H1 (cell line): ENCODE results near the gene NANOS2. TPM values are rescaled to one million over a fixed set of nuclear protein-coding genes. Genes with fewer than 3 reads are reported as not detected.

Experiments
- CTCF ChIA-PET: fragments of 300-600 bp; sonication (Branson Sonifier 250); formaldehyde crosslinking; loops from one replicate; lab custom pipeline; 2021; ENCODE audit not compliant: partially characterized antibody; lab: Charles Lee
- POLR2A ChIA-PET: fragments of 300-600 bp; sonication (Branson Sonifier 250); formaldehyde crosslinking; loops from one replicate; lab custom pipeline; 2021; ENCODE audit warnings: inconsistent platforms; ENCODE audit not compliant: partially characterized antibody; lab: Charles Lee
- DNase-seq, 2 experiments: peaks; one replicate each; pipeline versions ENCODE4 v3.0.0 to v3.0.0-alpha.2; 2010 to 2022; ENCODE audit warnings: low spot score in 2 of 2, low read depth in 1 of 2, mixed read lengths in 1 of 2
- FAIRE-seq: peaks from 2 replicates; lab custom pipeline; 2011; peaks lifted over from hg19 to GRCh38; lab: Jason Lieb, UNC
- H2AFZ ChIP-seq: 2 replicates; pipeline ENCODE4 v1.8.1; 2012; ENCODE audit warnings: low read length, inconsistent platforms
- H2AK5ac ChIP-seq: 2 replicates; pipeline ENCODE4 v1.6.1; 2013; ENCODE audit warnings: low read depth, low read length
- H2BK120ac ChIP-seq: replicated peaks from 2 replicates; pipeline ENCODE3; 2013; ENCODE audit warnings: low read depth, low read length, inconsistent platforms
- H2BK12ac ChIP-seq: 2 replicates; pipeline ENCODE4 v1.6.1; 2013; ENCODE audit warnings: low read depth, low read length
- H2BK15ac ChIP-seq: 2 replicates; pipeline ENCODE4 v1.6.1; 2013; ENCODE audit warnings: low read length
- H2BK20ac ChIP-seq: 2 replicates; pipeline ENCODE4 v1.6.1; 2013; ENCODE audit warnings: low read length
- H2BK5ac ChIP-seq: 2 replicates; pipeline ENCODE4 v1.6.1; 2013; ENCODE audit warnings: low read depth, low read length
- H3K14ac ChIP-seq: 2 replicates; pipeline ENCODE4 v1.6.1; 2013; ENCODE audit warnings: inconsistent platforms; ENCODE audit not compliant: insufficient read length
- H3K18ac ChIP-seq: 2 replicates; pipeline ENCODE4 v1.6.1; 2013; ENCODE audit warnings: low read length; ENCODE audit errors: extremely low read depth
- H3K23ac ChIP-seq: 2 replicates; pipeline ENCODE4 v1.6.1; 2013; ENCODE audit warnings: inconsistent platforms; ENCODE audit not compliant: insufficient read length
- H3K23me2 ChIP-seq: 2 replicates; pipeline ENCODE4 v1.6.1; 2013; ENCODE audit warnings: low read depth, low read length
- H3K27ac ChIP-seq: 2 replicates; pipeline ENCODE4 v1.6.1; 2011; ENCODE audit warnings: low read depth, low read length, inconsistent platforms
- H3K27me3 ChIP-seq, 4 experiments: replicated peaks in 1 of 4; 1 replicate in 1 of 4; 2 replicates in 3 of 4; pipeline versions ENCODE4 v1.6.1 to v1.8.1; 2011 to 2013; ENCODE audit warnings: low read length in 3 of 4, mild to moderate bottlenecking in 3 of 4, inconsistent platforms in 2 of 4, mixed read lengths in 2 of 4, moderate library complexity in 1 of 4; ENCODE audit not compliant: control insufficient read depth in 3 of 4, insufficient read depth in 3 of 4; ENCODE audit errors: extremely low read depth in 1 of 4
- H3K36me3 ChIP-seq, 4 experiments: 2 replicates each; pipeline versions ENCODE4 v1.6.1 to v1.8.1; 2011 to 2013; ENCODE audit warnings: mild to moderate bottlenecking in 4 of 4, low read length in 3 of 4, moderate library complexity in 2 of 4, control low read depth in 1 of 4, inconsistent platforms in 1 of 4; ENCODE audit not compliant: insufficient read depth in 4 of 4, control insufficient read depth in 2 of 4
- H3K4ac ChIP-seq: replicated peaks from 2 replicates; pipeline ENCODE3; 2013; ENCODE audit warnings: low read length, low read depth, mixed read lengths, inconsistent platforms; ENCODE audit not compliant: insufficient read length
- H3K4me1 ChIP-seq, 4 experiments: replicated peaks in 1 of 4; 1 replicate in 1 of 4; 2 replicates in 3 of 4; pipeline versions ENCODE4 v1.6.1 to v1.8.1; 2011 to 2013; ENCODE audit warnings: low read length in 3 of 4, inconsistent platforms in 2 of 4, mixed read lengths in 1 of 4; ENCODE audit not compliant: insufficient read depth in 4 of 4, control insufficient read depth in 3 of 4
- H3K4me2 ChIP-seq, 2 experiments: 2 replicates each; pipeline versions ENCODE4 v1.6.1 to v1.8.1; 2011 to 2013; ENCODE audit warnings: low read depth in 2 of 2, low read length in 2 of 2, control low read depth in 1 of 2, inconsistent platforms in 1 of 2, mild to moderate bottlenecking in 1 of 2; ENCODE audit not compliant: insufficient read depth in 1 of 2
- H3K4me3 ChIP-seq, 4 experiments: fragments of 200-600, 300-600 bp in 1 of 4; sonication (generic), shearing (Covaris generic), sonication (Bioruptor Twin) in 1 of 4; 2 replicates each; pipeline versions ENCODE4 v1.5.1 to v1.8.1; 2011 to 2016; ENCODE audit warnings: low read length in 4 of 4, low read depth in 3 of 4, control low read depth in 2 of 4, inconsistent platforms in 2 of 4, mild to moderate bottlenecking in 2 of 4, mixed read lengths in 1 of 4, moderate library complexity in 1 of 4; ENCODE audit not compliant: insufficient read depth in 2 of 4; ENCODE audit errors: extremely low read depth in 1 of 4
- H3K56ac ChIP-seq: replicated peaks from 2 replicates; pipeline ENCODE3; 2013; ENCODE audit warnings: low read depth, mild to moderate bottlenecking, mixed read lengths, low read length, inconsistent platforms; ENCODE audit not compliant: insufficient read length
- H3K79me1 ChIP-seq: 2 replicates; pipeline ENCODE4 v1.6.1; 2013; ENCODE audit warnings: low read depth, low read length, control low read depth
- H3K79me2 ChIP-seq, 2 experiments: 2 replicates each; pipeline versions ENCODE4 v1.6.1 to v1.8.1; 2012 to 2013; ENCODE audit warnings: low read length in 2 of 2, mild to moderate bottlenecking in 2 of 2, inconsistent platforms in 1 of 2; ENCODE audit not compliant: insufficient read depth in 2 of 2, control insufficient read depth in 1 of 2
- H3K9ac ChIP-seq, 4 experiments: replicated peaks in 1 of 4; 1 replicate in 1 of 4; 2 replicates in 3 of 4; pipeline versions ENCODE4 v1.6.1 to v1.8.1; 2011 to 2013; ENCODE audit warnings: low read depth in 3 of 4, low read length in 3 of 4, control low read depth in 2 of 4, mild to moderate bottlenecking in 2 of 4, moderate library complexity in 2 of 4, inconsistent platforms in 1 of 4; ENCODE audit errors: extremely low read depth in 1 of 4
- H3K9me3 ChIP-seq, 2 experiments: 2 replicates each; pipeline versions ENCODE4 v1.6.1 to v1.8.1; 2012 to 2013; ENCODE audit warnings: mild to moderate bottlenecking in 2 of 2, moderate library complexity in 2 of 2, control low read depth in 1 of 2, inconsistent platforms in 1 of 2, low read depth in 1 of 2, low read length in 1 of 2, mixed read lengths in 1 of 2; ENCODE audit not compliant: insufficient read depth in 2 of 2
- H4K20me1 ChIP-seq, 2 experiments: replicated peaks in 1 of 2; 2 replicates each; pipeline versions ENCODE3 to v1.8.1; 2011 to 2013; ENCODE audit warnings: inconsistent platforms in 2 of 2, low read length in 2 of 2, mild to moderate bottlenecking in 1 of 2; ENCODE audit not compliant: insufficient read depth in 2 of 2, control insufficient read depth in 1 of 2
- H4K5ac ChIP-seq: 2 replicates; pipeline ENCODE4 v1.6.1; 2013; ENCODE audit warnings: low read length, low read depth, mixed read lengths, inconsistent platforms; ENCODE audit not compliant: insufficient read length
- H4K8ac ChIP-seq: 2 replicates; pipeline ENCODE4 v1.8.0; 2013; ENCODE audit warnings: mild to moderate bottlenecking, moderate library complexity, low read length, inconsistent platforms; ENCODE audit not compliant: insufficient read depth; ENCODE audit errors: extremely low read depth
- H4K91ac ChIP-seq: replicated peaks from 2 replicates; pipeline ENCODE3; 2013; ENCODE audit warnings: low read length, mixed read lengths, inconsistent platforms; ENCODE audit not compliant: insufficient read length
- ASH2L ChIP-seq: fragments of 200-600, 300-600 bp; sonication (generic); IDR thresholded peaks from one replicate; pipeline ENCODE4 v1.7.1; 2017; ENCODE audit warnings: low read length
- E2F6 ChIP-seq: IDR thresholded peaks from 2 replicates; pipeline ENCODE4 v1.6.1; 2012; ENCODE audit warnings: inconsistent platforms
- EGR1 ChIP-seq: IDR thresholded peaks from 2 replicates; pipeline ENCODE4 v1.6.1; 2011; ENCODE audit warnings: low read depth, low read length, borderline replicate concordance
- EZH2 ChIP-seq: fragments of 200-600 bp; sonication (generic); IDR thresholded peaks from 2 replicates; pipeline ENCODE4 v1.7.1; 2012; ENCODE audit warnings: low read depth, mild to moderate bottlenecking, moderate library complexity, low read length, inconsistent platforms; ENCODE audit not compliant: severe bottlenecking
- GABPA ChIP-seq: IDR thresholded peaks from 2 replicates; pipeline ENCODE4 v1.6.1; 2011; ENCODE audit warnings: mild to moderate bottlenecking, low read length, moderate library complexity, borderline replicate concordance; ENCODE audit not compliant: insufficient read depth
- KDM4A ChIP-seq: IDR thresholded peaks from one replicate; pipeline ENCODE4 v1.7.1; 2012; ENCODE audit warnings: low read depth, mild to moderate bottlenecking, moderate library complexity, low read length, inconsistent platforms; ENCODE audit not compliant: severe bottlenecking
- SIN3A ChIP-seq, 2 experiments: IDR thresholded peaks in 1 of 2; conservative IDR thresholded peaks in 1 of 2; 2 replicates each; pipeline ENCODE4 v1.6.1; 2011 to 2012; ENCODE audit warnings: low read length in 2 of 2, improper control_type of control experiment in 1 of 2, low read depth in 1 of 2, mild to moderate bottlenecking in 1 of 2
- TEAD4 ChIP-seq: IDR thresholded peaks from 2 replicates; pipeline ENCODE4 v1.6.1; 2012; ENCODE audit warnings: low read depth, low read length, inconsistent platforms, mixed read lengths
- YY1 ChIP-seq: IDR thresholded peaks from 2 replicates; pipeline ENCODE4 v1.6.1; 2011; ENCODE audit warnings: low read depth, mild to moderate bottlenecking, low read length
- WGBS, 2 experiments: shearing (Covaris generic) in 1 of 2; methylation state at CpG; one replicate each; pipeline versions ENCODE4 v1.1.6 to v1.1.7; 2013 to 2015; ENCODE audit warnings: low lambda C conversion rate in 2 of 2, mixed read lengths in 2 of 2, inconsistent platforms in 1 of 2, low coverage in 1 of 2, missing lambda C conversion rate in 1 of 2; ENCODE audit not compliant: insufficient replicate concordance in 2 of 2, insufficient coverage in 1 of 2, insufficient read length in 1 of 2; ENCODE audit errors: extremely low coverage in 1 of 2, missing lambda C conversion rate in 1 of 2; 5-methylcytosine and 5-hydroxymethylcytosine counted together
- polyA plus RNA-seq, 7 experiments: library from polyadenylated mRNA; depleted of rRNA in 3 of 7; stranded (reverse) in 5 of 7; unstranded in 2 of 7; fragments of >200 nt in 5 of 7; fragments of 200-250 nt in 2 of 7; gene quantifications; 1 replicate in 5 of 7; 2 replicates in 1 of 7; 4 replicates in 1 of 7; pipeline versions ENCODE4 v1.2.1 to v1.2.3, GENCODE V29; 2011 to 2013; ENCODE audit warnings: missing spikeins in 2 of 7, mixed read lengths in 2 of 7
- total RNA-seq: library from RNA; stranded (reverse); fragmentation: NEBNext Ultra II Directional; extraction: Animal tissue kit (Norgen Biotek cat#: 25700); gene quantifications from 2 replicates; pipeline ENCODE4 v1.2.1, GENCODE V29; 2021

The NANOS2 gene
- total and polyA plus RNA-seq, 2 of the 8 experiments (the other 6 are each of a cell fraction or from before 2014, with no cell fraction given): 0.20 TPM; not detected in 1

- DNase-seq: no peak
- H4K20me1 ChIP-seq: peaks cover 2 to 10% of the 10 kb centered on the region in 2 experiments
- TF ChIP-seq EGR1: 0 out of 2 replicates have a peak, but pooled peaks have one; percentile 29
- no peak for TF ChIP-seq GABPA
- peak; percentile 6 for TF ChIP-seq KDM4A
- TF ChIP-seq SIN3A (conservative IDR thresholded peaks at IDR 0.05 in 1 of 2, IDR thresholded peaks at IDR 0.05 in 1 of 2; ENCODE audit: low read depth in 1 of 2, low read length in 2 of 2): peak in 1 of 2 experiments; percentile 45; a peak in 1 of 4 replicates
- no peak for TF ChIP-seq YY1
- TF ChIP-seq TEAD4: no peak
- peak; percentile 5; the same call in 1 of the 2 replicates for TF ChIP-seq E2F6
- TF ChIP-seq ASH2L: peak; percentile 25
- TF ChIP-seq EZH2: peak; percentile 2
Measured at GRCh38 chr19:45901912-45902650, 12.5 kb downstream of the NANOS2 start, which contains the start of gene MYPOP. MYPOP (minus strand) TSS chr19:45902613; CDS start chr19:45901773, 840 bp downstream.

More at GRCh38 chr19:45901912-45902650, 12.5 kb downstream of the NANOS2 start, which contains the start of gene MYPOP:
- H3K9ac ChIP-seq: peak within 1 kb of the TSS in 3 of 4 experiments; percentile 29 to 44 (median 35); a peak in 4 of 7 replicates
- peak within 1 kb of the TSS; percentile 43; the same call in 1 of the 2 replicates for H3K27ac ChIP-seq
- whole genome bisulfite sequencing, 2 experiments: 1% methylated on average over 27 of the region's 47 CpGs; no CpG with 5 or more reads in 1 of the 2 experiments
- H3K79me1 ChIP-seq: peaks cover 3% of the 10 kb centered on the region; the same call in 1 of the 2 replicates
- H3K56ac ChIP-seq: peak within 1 kb of the TSS; percentile 74
- no peak within 1 kb of the TSS for H3K4ac ChIP-seq
- peaks cover 0 to 2% (median under 1%) of the 10 kb centered on the region in 4 experiments; a peak in 3 of 7 replicates for H3K4me1 ChIP-seq
- ChIA-PET POLR2A (interaction anchor here (0.6 to 3.4 kb wide), 14 partner anchors 10 to 807 kb away, joined by 3 to 21 read pairs (median 4); partner anchors contain the start of genes FOXA3, IRF2BP1, NANOS2 and SYMPK), CTCF (interaction anchor here (0.6 to 3.3 kb wide), 14 partner anchors 10 to 344 kb away, joined by 3 to 19 read pairs (median 6); partner anchors contain the start of genes IRF2BP1 and NANOS2)
- peak within 1 kb of the TSS; percentile 61; the same call in 1 of the 2 replicates for H2BK15ac ChIP-seq
- H2AK5ac ChIP-seq: no peak within 1 kb of the TSS
- H3K4me3 ChIP-seq: peak within 1 kb of the TSS; percentile 70 to 77 (median 75)
- peak within 1 kb of the TSS; percentile 73 for H3K18ac ChIP-seq
- peaks cover 0 to 16% (median 11%) of the 10 kb centered on the region in 4 experiments; a peak in 6 of 7 replicates for H3K27me3 ChIP-seq
- H2BK12ac ChIP-seq: peak within 1 kb of the TSS; percentile 68; the same call in 1 of the 2 replicates
- no peaks in the 10 kb centered on the region for H3K9me3 ChIP-seq
- peak within 1 kb of the TSS; percentile 78; the same call in 1 of the 2 replicates for H2AFZ ChIP-seq
- peak within 1 kb of the TSS; percentile 88 to 95 for H3K4me2 ChIP-seq
- H2BK5ac ChIP-seq: peak within 1 kb of the TSS; percentile 12; the same call in 1 of the 2 replicates
- H4K91ac ChIP-seq: peak within 1 kb of the TSS; percentile 96
- peak within 1 kb of the TSS; percentile 80 for H4K5ac ChIP-seq
- FAIRE-seq: no peak
- H3K36me3 ChIP-seq: peaks cover 0 to 8% (median 2%) of the 10 kb centered on the region in 4 experiments; a peak in 3 of 8 replicates
- H3K79me2 ChIP-seq: no peaks in the 10 kb centered on the region
- no peak within 1 kb of the TSS for H3K14ac ChIP-seq
- no peak within 1 kb of the TSS for H2BK120ac ChIP-seq
- no peak within 1 kb of the TSS for H3K23ac ChIP-seq
- H3K23me2 ChIP-seq: peaks cover 22% of the 10 kb centered on the region; the same call in 1 of the 2 replicates
- H2BK20ac ChIP-seq: no peak within 1 kb of the TSS
- peak within 1 kb of the TSS; percentile 89; the same call in 1 of the 2 replicates for H4K8ac ChIP-seq
